RKO (cell line): ENCODE results near the gene CAP1.
A peak's percentile ranks its signal among the peaks of the same experiment; 100 is the strongest.
"Not testable (repeated sequence)": the region's sequence is repeated elsewhere in the genome, so short reads cannot be mapped to it uniquely, and the experiment has no call there.

Source experiments
- DNase-seq: peaks from one replicate; pipeline ENCODE4 v3.0.0-alpha.2; 2016; ENCODE audit warnings: low spot score

The CAP1 gene, protein sequence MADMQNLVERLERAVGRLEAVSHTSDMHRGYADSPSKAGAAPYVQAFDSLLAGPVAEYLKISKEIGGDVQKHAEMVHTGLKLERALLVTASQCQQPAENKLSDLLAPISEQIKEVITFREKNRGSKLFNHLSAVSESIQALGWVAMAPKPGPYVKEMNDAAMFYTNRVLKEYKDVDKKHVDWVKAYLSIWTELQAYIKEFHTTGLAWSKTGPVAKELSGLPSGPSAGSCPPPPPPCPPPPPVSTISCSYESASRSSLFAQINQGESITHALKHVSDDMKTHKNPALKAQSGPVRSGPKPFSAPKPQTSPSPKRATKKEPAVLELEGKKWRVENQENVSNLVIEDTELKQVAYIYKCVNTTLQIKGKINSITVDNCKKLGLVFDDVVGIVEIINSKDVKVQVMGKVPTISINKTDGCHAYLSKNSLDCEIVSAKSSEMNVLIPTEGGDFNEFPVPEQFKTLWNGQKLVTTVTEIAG

GRCh38 chr1:40040511-40041465 lies at the start of gene CAP1:
Gene CAP1, plus strand, starts transcription at chr1:40040729. Its CDS starts 18,618 bp downstream, at chr1:40059347.
- peak; percentile 96 for DNase-seq

DNA sequence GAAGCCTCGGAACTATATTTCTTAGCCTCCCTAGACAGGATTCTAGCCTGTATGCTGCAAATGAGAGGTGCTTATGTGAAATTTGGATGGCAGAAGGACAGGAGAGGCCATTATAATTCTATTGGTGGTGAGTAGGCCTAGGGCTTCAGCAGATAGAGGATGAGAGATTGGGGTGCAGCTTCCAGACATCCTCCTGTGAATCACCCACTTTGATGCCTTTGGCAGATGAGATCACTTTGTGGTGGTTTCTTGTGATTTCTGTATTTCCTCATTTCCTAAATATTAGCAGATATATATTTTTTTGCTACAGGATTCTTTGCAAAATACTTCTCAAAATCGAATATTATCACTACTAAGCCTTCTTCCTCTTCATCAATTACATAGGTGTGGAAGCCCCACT lies 48.3 kb upstream of the CAP1 start:
- no peak for DNase-seq

DNA sequence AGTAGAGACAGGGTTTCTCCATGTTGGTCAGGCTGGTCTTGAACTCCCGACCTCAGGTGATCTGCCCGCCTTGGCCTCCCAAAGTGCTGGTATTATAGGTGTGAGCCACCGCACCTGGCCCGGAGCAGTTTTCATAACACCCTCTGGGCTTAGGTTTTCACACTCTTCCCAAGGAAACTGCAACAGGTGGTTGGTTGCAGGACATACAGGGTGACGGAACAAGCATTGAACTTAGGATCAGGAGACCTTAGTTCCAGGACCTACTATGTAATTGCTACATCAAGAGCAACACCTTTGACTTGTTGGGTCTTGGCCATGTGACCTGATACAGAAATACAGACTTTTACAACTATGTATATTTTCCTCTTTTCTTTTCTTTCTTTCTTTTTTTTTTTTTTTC lies 47.6 kb upstream of the CAP1 start:
- DNase-seq: no peak

- no peak for DNase-seq
These were observed 44.5 kb upstream of the CAP1 start for GRCh38 chr1:39995973-39996393.

GRCh38 chr1:39996396-39997004 lies 44.0 kb upstream of the CAP1 start:
- no peak for DNase-seq

GRCh38 chr1:40001456-40001855 lies 39.1 kb upstream of the CAP1 start:
- no peak for DNase-seq

DNA sequence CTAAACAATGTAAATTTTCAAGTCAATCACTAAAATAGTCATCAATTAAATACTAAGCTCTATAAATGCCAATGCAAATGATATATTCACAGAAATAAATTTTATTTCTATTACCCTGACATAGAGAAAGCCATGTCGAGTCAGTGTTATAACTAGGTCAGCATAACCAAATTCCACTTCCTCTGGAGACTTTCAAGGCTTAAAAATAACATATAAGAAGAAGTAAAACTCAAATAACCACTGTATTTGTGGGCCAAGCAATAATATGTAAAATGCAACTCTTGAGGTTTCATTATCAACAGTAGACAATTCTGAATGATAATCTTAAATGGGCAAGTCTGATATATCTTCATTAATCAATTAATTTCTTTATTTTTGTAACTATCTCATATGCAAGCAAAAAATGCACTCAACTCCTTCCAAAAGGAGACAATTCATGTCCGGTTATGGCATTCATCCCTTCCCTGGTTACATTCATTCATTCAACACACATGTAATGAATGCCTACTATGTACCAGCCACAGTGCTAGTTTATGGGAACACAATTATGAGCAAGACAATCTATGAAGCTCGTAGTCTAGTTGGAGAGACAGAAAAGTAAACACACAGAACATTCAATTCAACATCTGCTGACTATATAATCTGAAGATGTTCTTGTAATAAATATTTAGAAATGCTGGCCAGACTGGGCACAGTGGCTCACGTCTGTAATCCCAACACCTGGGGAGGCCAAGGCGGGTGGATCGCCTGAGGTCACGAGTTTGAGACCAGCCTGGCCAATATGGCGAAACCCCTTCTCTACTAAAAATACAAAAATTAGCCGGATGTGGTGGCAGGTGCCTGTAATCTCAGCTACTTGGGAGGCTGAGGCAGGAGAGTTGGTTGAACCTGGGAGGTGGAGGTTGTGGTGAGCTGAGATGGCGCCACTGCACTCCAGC lies 37.1 kb upstream of the CAP1 start:
- DNase-seq: no peak

GRCh38 chr1:40004857-40005256 lies 35.7 kb upstream of the CAP1 start:
- no peak for DNase-seq

DNA sequence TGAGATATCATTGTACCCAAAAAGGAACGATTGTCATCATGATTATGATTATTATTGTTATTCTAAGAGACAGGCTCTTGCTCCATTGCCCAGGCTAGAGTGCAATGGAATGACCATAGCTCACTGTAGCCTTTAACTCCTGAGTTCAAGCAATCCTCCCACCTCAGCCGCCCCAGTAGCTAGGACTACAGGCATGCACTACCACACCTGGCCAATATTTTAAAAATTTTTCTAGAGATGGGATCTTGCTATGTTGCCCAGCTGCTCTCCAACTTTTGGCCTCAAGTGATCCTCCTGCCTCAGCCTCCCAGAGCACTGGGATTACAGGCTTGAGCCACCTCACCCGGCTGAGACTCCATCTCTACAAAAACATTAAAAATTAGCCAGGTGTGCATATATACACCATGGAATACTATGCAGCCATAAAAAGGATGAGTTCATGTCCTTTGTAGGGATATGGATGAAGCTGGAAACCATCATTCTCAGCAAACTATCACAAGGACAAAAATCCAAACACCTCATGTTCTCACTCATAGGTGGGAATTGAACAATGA lies 33.0 kb upstream of the CAP1 start:
- DNase-seq: not testable (repeated sequence)

DNA sequence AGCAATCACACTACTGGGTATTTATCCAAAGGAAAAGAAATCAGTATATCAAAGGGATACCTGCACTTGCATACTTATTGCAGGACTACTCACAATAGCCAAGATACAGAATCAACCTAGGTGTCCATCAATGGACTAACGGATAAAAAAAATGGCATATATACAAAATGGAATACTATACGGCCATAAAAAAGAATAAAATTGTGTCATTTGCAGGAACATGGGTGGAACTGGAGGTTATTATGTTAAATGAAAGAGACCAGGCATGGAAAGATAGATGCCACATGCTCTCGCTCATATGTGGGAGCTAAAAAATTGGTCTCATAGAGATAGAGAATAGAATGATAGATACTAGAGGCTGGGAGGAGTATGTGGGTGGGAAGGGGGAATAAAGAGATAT lies 29.3 kb upstream of the CAP1 start:
- DNase-seq: no peak

GRCh38 chr1:40014253-40014706 lies 26.2 kb upstream of the CAP1 start:
- DNase-seq: no peak

- peak; percentile 98 for DNase-seq
These were observed 25.5 kb upstream of the CAP1 start for GRCh38 chr1:40014812-40015594.

- DNase-seq: no peak
These were observed 22.5 kb upstream of the CAP1 start for GRCh38 chr1:40017951-40018575.

DNA sequence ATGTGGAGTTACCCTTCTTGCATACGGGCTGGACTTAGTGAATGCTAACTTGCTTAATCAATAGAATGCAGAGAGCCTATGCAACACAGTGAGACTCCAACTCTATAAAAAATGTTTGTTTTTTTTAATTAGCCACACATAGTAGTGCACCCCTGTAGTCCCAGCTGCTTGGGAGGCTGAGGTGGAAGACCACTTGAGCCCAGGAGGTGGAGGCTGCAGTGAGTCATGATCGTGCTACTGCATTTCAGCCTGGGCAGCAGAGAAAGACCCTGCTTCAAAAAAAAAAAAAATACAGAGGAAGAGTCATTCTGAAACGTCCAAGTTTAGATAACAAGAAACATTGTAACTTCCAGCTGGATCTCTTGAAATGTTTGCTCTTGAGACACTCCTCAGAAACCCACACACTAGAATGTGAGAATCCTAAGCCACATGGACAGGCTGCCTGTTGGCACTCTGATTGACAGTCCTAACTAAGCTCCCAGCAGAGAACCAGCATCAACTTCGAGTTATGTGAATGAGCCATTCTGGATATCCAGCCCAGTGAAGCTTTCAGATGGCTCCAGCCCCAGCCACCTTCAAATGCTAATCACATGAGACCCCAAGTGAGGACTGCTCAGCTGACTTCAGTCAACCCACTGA lies 20.0 kb upstream of the CAP1 start:
- DNase-seq: no peak

GRCh38 chr1:40023379-40023944 lies 17.1 kb upstream of the CAP1 start:
- no peak for DNase-seq

- no peak for DNase-seq
These were observed 15.9 kb upstream of the CAP1 start for GRCh38 chr1:40024671-40025070.

DNA sequence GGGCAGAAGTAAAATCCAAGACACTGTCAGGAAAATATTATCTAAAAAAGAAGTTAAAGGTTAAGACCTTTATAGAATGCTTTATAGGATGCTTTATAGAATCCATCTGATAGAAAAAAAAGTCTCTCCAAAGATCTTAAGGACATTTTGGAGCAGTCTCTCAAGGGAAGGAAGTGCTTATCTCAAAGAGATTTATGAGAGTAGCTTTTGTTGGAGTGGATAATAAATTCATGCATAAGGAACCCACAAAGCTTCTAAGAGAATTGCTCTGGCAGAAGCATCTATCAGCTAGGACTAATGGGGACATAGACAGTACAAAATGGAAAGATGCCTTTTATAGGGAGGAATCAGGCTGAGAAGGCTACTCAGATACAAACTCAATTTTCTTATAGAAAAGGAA lies 12.9 kb upstream of the CAP1 start:
- no peak for DNase-seq

DNA sequence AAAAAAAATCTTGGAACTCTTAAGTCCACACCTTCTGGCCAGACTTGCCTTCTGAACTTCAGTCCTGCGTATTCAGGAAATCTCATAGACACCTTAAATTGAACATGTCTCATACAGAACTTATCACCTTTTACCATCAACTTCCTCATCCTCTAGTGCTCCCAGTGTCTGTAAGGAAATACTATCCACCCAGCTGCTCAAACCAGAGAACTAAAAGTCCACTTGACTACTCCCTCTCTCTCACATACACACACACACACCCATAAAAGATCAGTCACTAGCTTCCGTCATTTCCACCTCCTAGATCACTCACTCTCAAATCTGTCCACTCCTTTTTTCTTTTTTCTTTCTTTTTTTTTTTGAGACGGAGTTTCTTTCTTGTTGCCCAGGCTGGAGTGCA lies 10.9 kb upstream of the CAP1 start:
- no peak for DNase-seq
